BLaER1 treated with 17β-estradiol and CSF1 and Interleukin-3, amounts not matched to agents 10 nM and 100 nM (cell line): ENCODE data around the gene RYR1.
"Not testable (repeated sequence)": the region's sequence is repeated elsewhere in the genome, so short reads cannot be mapped to it uniquely, and the experiment has no call there.

ENCODE experiments used
- H3K27ac ChIP-seq, 11 experiments: shearing (Covaris generic); formaldehyde crosslinking; 2 replicates each; pipeline ENCODE4 v1.8.1; 2022
- H3K27me3 ChIP-seq, 11 experiments: shearing (Covaris generic); formaldehyde crosslinking; 2 replicates each; pipeline ENCODE4 v1.8.1; 2022
- H3K36me3 ChIP-seq, 11 experiments: shearing (Covaris generic); formaldehyde crosslinking; 2 replicates each; pipeline ENCODE4 v1.8.1; 2022
- H3K4me1 ChIP-seq, 10 experiments: shearing (Covaris generic); formaldehyde crosslinking; 2 replicates each; pipeline ENCODE4 v1.8.1; 2022
- H3K4me2 ChIP-seq, 11 experiments: shearing (Covaris generic); formaldehyde crosslinking; 2 replicates each; pipeline ENCODE4 v1.8.1; 2022
- H3K4me3 ChIP-seq, 10 experiments: shearing (Covaris generic); formaldehyde crosslinking; 2 replicates each; pipeline ENCODE4 v1.8.1; 2022
- H3K9ac ChIP-seq, 11 experiments: shearing (Covaris generic); formaldehyde crosslinking; 2 replicates each; pipeline ENCODE4 v1.8.1; 2022
- H3K9me3 ChIP-seq, 11 experiments: shearing (Covaris generic); formaldehyde crosslinking; replicated peaks in 1 of 11; 2 replicates each; pipeline ENCODE4 v1.8.1; 2022
- H4K20me1 ChIP-seq, 11 experiments: shearing (Covaris generic); formaldehyde crosslinking; 2 replicates each; pipeline ENCODE4 v1.8.1; 2022
- Cebpa-rat ChIP-seq, 11 experiments: shearing (Covaris generic); IDR thresholded peaks; 2 replicates each; pipeline ENCODE4 v1.8.1; 2022

The RYR1 gene

DNA sequence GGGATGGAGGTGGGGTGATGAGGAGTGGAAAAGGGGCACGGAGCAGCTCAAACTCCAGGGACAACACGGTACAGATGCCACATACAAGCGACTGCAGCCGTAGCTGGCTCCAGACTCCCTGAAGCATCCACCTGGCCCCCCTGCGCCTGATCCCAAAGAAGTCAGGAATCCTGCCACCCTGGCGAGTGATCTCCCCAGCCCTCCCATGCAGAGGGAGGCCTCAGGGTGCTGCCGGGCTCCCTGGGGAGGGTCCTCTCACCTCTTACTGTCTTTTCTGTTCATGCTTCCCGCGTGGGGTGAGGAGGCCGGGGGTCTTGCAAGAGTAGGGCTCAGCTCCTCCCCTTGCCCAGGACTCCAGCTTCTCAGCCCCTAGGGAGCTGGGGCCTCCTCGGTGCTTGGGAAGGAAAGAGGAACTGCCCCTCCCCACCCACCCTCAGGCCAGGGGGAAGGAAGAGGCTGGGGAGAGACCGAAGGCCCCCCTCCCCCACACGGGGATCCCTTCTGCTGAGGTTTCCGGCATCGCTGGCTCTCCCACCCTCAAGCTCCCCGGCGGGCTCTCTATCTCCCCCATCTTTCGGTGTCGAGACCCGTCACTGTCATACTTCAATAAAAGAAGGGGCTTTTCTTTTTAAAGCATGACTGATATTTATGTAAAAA, 7.6 kb upstream of the RYR1 start, which contains the start of gene RASGRP4:
TSS of gene RASGRP4 (minus strand) at position 410 of the 657 bp plus-strand sequence. CDS start at position 282, 128 bp downstream.
- H3K27ac ChIP-seq: peak within 1 kb of the TSS in 10 of 11 experiments; percentile 40 to 80 (median 70); a peak in 20 of 22 replicates
- H3K9ac ChIP-seq: peak within 1 kb of the TSS; percentile 21 to 84 (median 66); a peak in 20 of 22 replicates
- peak within 1 kb of the TSS; percentile 85 to 99 (median 97) for H3K4me2 ChIP-seq
- H4K20me1 ChIP-seq: peaks cover 0 to 7% (median 0%) of the 10 kb centered on the region in 11 experiments; a peak in 5 of 22 replicates
- no peaks in the 10 kb centered on the region for H3K9me3 ChIP-seq
- peak within 1 kb of the TSS; percentile 17 to 75 (median 58); a peak in 18 of 20 replicates for H3K4me3 ChIP-seq
- peaks cover 0 to 15% (median 0%) of the 10 kb centered on the region in 11 experiments; a peak in 5 of 22 replicates for H3K36me3 ChIP-seq
- TF ChIP-seq Cebpa-rat (IDR thresholded peaks at IDR 0.05): no peak
- peaks cover 40 to 72% (median 45%) of the 10 kb centered on the region in 10 experiments for H3K4me1 ChIP-seq
- no peaks in the 10 kb centered on the region for H3K27me3 ChIP-seq

DNA sequence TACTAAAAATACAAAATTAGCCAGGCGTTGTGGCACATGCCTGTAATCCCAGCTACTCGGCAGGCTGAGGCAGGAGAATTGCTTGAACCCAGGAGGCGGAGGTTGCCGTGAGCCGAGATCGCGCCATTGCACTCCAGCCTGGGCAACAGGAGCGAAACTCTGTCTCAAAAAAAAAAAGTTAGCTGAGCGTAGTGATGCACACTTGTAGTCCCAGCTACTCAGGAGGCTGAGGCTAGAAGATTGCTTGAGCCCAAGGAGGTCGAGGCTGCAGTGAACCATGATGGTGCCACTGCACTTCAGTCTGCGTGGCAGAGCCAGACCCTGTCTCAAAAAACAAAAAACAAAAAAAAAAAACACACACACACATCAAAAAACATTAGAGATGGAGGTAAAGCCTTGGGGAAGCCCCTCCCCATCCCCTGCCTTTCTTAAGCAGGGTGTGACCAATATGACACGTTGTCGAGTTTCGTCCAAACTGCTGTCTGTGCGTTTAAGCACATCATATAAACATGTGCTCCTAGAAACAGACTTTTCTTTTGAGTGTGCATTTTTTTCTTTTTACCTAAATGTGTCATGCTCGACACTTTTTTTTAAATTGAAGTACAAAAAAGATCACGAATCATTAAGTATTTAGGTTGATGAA, 6.3 kb upstream of the RYR1 start:
- H3K27me3 ChIP-seq, H3K9me3 ChIP-seq, H3K36me3 ChIP-seq, H3K27ac ChIP-seq, H4K20me1 ChIP-seq, H3K4me3 ChIP-seq, H3K9ac ChIP-seq: not testable (repeated sequence)
- peak overlapping the region; percentile 85 to 99 (median 97); a peak in 20 of 22 replicates for H3K4me2 ChIP-seq
- H3K4me1 ChIP-seq: peaks cover 40 to 75% (median 49%) of the 10 kb centered on the region in 10 experiments

- H3K9ac ChIP-seq: 0 out of 22 replicates have a peak overlapping the region, but pooled peaks of 1 of the 11 experiments have one; percentile 32
- no peaks in the 10 kb centered on the region for H3K36me3 ChIP-seq
- no peak overlapping the region for H3K4me3 ChIP-seq
- H3K4me2 ChIP-seq: peak overlapping the region in 4 of 11 experiments; percentile 0 to 24 (median 7); a peak in 1 of 22 replicates
- no peaks in the 10 kb centered on the region; a peak in 1 of 22 replicates for H3K27me3 ChIP-seq
- H3K4me1 ChIP-seq: peaks cover 34 to 61% (median 45%) of the 10 kb centered on the region in 10 experiments
- H4K20me1 ChIP-seq: peaks cover 0 to 7% (median 0%) of the 10 kb centered on the region in 11 experiments; a peak in 1 of 22 replicates
- H3K27ac ChIP-seq: no peak overlapping the region
- TF ChIP-seq Cebpa-rat (IDR thresholded peaks at IDR 0.05): no peak
- H3K9me3 ChIP-seq: no peaks in the 10 kb centered on the region
Observed at GRCh38 chr19:38429055-38429810, 4.3 kb upstream of the RYR1 start.

- Histone ChIP-seq H3K9me3 (no peaks in the 10 kb centered on the region), H3K27me3 (no peaks in the 10 kb centered on the region; a peak in 1 of 22 replicates), H3K4me3 (no peak overlapping the region), H3K4me1 (peaks cover 34 to 61% (median 46%) of the 10 kb centered on the region in 10 experiments), H3K4me2 (peak overlapping the region in 4 of 11 experiments; percentile 0 to 24 (median 7); a peak in 1 of 22 replicates), H4K20me1 (peaks cover 0 to 7% (median 0%) of the 10 kb centered on the region in 11 experiments; a peak in 1 of 22 replicates), H3K36me3 (no peaks in the 10 kb centered on the region), H3K9ac (no peak overlapping the region), H3K27ac (no peak overlapping the region)
- TF ChIP-seq Cebpa-rat (IDR thresholded peaks at IDR 0.05): no peak
Observed at GRCh38 chr19:38429811-38430156, 3.7 kb upstream of the RYR1 start.

GRCh38 chr19:38430931-38431330, 2.6 kb upstream of the RYR1 start:
- Histone ChIP-seq H3K4me1 (peaks cover 26 to 58% (median 42%) of the 10 kb centered on the region in 10 experiments), H3K4me2 (peak overlapping the region in 3 of 11 experiments; percentile 4 to 30 (median 7); a peak in 3 of 22 replicates), H4K20me1 (no peaks in the 10 kb centered on the region; a peak in 1 of 22 replicates), H3K36me3 (no peaks in the 10 kb centered on the region), H3K27me3 (no peaks in the 10 kb centered on the region; a peak in 1 of 22 replicates), H3K9ac (no peak overlapping the region), H3K9me3 (no peaks in the 10 kb centered on the region), H3K27ac (no peak overlapping the region), H3K4me3 (no peak overlapping the region)
- TF ChIP-seq Cebpa-rat (IDR thresholded peaks at IDR 0.05): no peak

DNA sequence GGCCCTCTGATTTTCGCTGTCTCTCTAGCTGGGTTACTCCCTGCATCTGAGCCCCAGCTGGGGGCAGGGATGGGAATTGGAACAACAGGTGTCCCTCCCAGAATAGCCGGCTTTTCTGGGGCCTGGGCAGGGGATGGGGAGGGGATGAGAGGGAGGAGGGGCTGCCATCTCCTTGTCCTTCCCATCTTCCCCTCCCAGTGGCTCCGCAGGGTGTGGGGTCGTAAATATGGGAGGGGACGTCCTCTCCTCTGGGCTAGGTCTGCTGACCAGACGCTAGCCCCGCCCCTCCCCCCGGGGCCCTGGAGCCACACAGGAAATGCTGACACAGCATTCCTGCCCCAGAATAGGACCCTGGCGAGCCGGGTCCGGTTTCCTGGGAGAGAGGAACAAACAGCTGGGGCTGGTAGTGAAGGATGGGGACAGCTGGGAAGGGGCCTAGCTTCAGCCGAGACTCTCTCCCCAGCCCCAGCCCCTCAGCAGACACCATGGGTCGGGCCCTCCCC, 1.1 kb downstream of the RYR1 start:
- H3K4me1 ChIP-seq: peaks cover 10 to 44% (median 22%) of the 10 kb centered on the region in 10 experiments; a peak in 18 of 20 replicates
- peak overlapping the region in 1 of 11 experiments; percentile 8; a peak in 1 of 22 replicates for H3K27ac ChIP-seq
- H4K20me1 ChIP-seq: no peaks in the 10 kb centered on the region
- no peak for TF ChIP-seq Cebpa-rat (IDR thresholded peaks at IDR 0.05)
- peak overlapping the region in 1 of 11 experiments; percentile 32; a peak in 2 of 22 replicates for H3K9ac ChIP-seq
- H3K27me3 ChIP-seq: no peaks in the 10 kb centered on the region; a peak in 1 of 22 replicates
- H3K4me2 ChIP-seq: peak overlapping the region; percentile 10 to 91 (median 45); a peak in 21 of 22 replicates
- no peaks in the 10 kb centered on the region for H3K36me3 ChIP-seq
- peak overlapping the region in 3 of 10 experiments; percentile 8 to 40 (median 10); a peak in 4 of 20 replicates for H3K4me3 ChIP-seq
- H3K9me3 ChIP-seq: no peaks in the 10 kb centered on the region

- no peak overlapping the region for H3K4me2 ChIP-seq
- no peaks in the 10 kb centered on the region for H3K9me3 ChIP-seq
- no peaks in the 10 kb centered on the region for H3K36me3 ChIP-seq
- no peak for TF ChIP-seq Cebpa-rat (IDR thresholded peaks at IDR 0.05)
- no peak overlapping the region for H3K27ac ChIP-seq
- no peaks in the 10 kb centered on the region; a peak in 1 of 22 replicates for H3K27me3 ChIP-seq
- peaks cover 8 to 31% (median 16%) of the 10 kb centered on the region in 10 experiments; a peak in 17 of 20 replicates for H3K4me1 ChIP-seq
- no peak overlapping the region for H3K9ac ChIP-seq
- H3K4me3 ChIP-seq: no peak overlapping the region
- H4K20me1 ChIP-seq: no peaks in the 10 kb centered on the region
Observed at GRCh38 chr19:38437295-38437694, 3.8 kb downstream of the RYR1 start.

DNA sequence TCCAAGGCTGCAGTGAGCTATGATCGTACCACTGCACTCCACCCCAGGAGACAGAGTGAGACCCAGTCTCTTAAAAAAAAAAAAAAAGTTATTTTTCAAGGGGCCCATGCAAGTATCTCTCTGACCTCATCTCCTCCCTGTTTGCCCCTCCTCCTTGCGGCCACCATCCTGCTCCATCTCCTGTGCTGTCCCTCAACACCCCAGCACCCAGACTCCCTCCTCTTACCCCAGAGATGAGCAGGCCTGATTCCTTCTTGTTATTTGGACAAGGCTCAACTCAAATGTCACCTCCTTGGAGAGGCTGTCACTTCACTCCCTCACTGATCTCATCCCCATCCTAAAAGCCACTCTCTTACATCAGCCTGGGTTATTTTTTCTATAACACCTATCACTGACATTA, 4.4 kb downstream of the RYR1 start:
- Histone ChIP-seq H4K20me1 (no peaks in the 10 kb centered on the region), H3K9me3 (no peaks in the 10 kb centered on the region), H3K36me3 (no peaks in the 10 kb centered on the region), H3K27me3 (no peaks in the 10 kb centered on the region; a peak in 1 of 22 replicates), H3K27ac (no peak overlapping the region), H3K4me1 (peaks cover 8 to 31% (median 16%) of the 10 kb centered on the region in 10 experiments; a peak in 17 of 20 replicates), H3K9ac (no peak overlapping the region), H3K4me2 (no peak overlapping the region), H3K4me3 (no peak overlapping the region)
- TF ChIP-seq Cebpa-rat (IDR thresholded peaks at IDR 0.05): no peak
